Measurements from ENCODE around the gene COL20A1. TPM values are rescaled to one million over a fixed set of nuclear protein-coding genes. Genes with fewer than 3 reads are reported as not detected.

Gene COL20A1
- total and polyA plus RNA-seq, 2 experiments from 2014 or later, result not detected

- H3K36me3 ChIP-seq (ENCODE audit: low read depth), result no peaks in the 10 kb centered on the region
- no peak overlapping the region for H3K4me3 ChIP-seq
- H3K27ac ChIP-seq, result no peak overlapping the region
- peaks cover 11% of the 10 kb centered on the region for H3K27me3 ChIP-seq (replicated peaks; ENCODE audit: insufficient read depth)
- TF ChIP-seq EZH2 (IDR thresholded peaks at IDR 0.05; ENCODE audit: insufficient read depth, poor library complexity, severe bottlenecking) (no peak), EZH2phosphoT487 (IDR thresholded peaks at IDR 0.05; ENCODE audit: insufficient read depth, low read depth) (no peak)
- H3K79me2 ChIP-seq (ENCODE audit: insufficient read depth), result no peaks in the 10 kb centered on the region
- H4K20me1 ChIP-seq (ENCODE audit: insufficient read depth), result no peaks in the 10 kb centered on the region
- in situ Hi-C loops (cut with MboI), result no loop called here
- H3K4me1 ChIP-seq (ENCODE audit: insufficient read depth), result no peaks in the 10 kb centered on the region
- H2AFZ ChIP-seq, result no peak overlapping the region
- no peak for DNase-seq
- H3K9me2 ChIP-seq (ENCODE audit: insufficient read depth), result no peaks in the 10 kb centered on the region
- H3F3A ChIP-seq (ENCODE audit: insufficient read depth), result 0 out of 2 replicates have a peak, but pooled peaks cover 4% of the 10 kb centered on the region
- H3K9me3 ChIP-seq (ENCODE audit: low read depth), result no peaks in the 10 kb centered on the region
- 64 to 74% methylated on average over 21 to 22 of the region's 24 CpGs for WGBS, 2 experiments (ENCODE audit: low coverage in 1 of 2, low lambda C conversion rate in 2 of 2, missing lambda C conversion rate in 2 of 2)
- H3K4me2 ChIP-seq (ENCODE audit: unreplicated experiment), result no peak overlapping the region
- no peak overlapping the region for H3K9ac ChIP-seq
Measured at GRCh38 chr20:63318391-63319163, 25.6 kb downstream of the COL20A1 start.

- H3K9me3 ChIP-seq (ENCODE audit: low read depth), result no peaks in the 10 kb centered on the region
- no peak for TF ChIP-seq EZH2 (IDR thresholded peaks at IDR 0.05; ENCODE audit: insufficient read depth, poor library complexity, severe bottlenecking)
- TF ChIP-seq EZH2phosphoT487 (IDR thresholded peaks at IDR 0.05; ENCODE audit: insufficient read depth, low read depth), result no peak
- H2AFZ ChIP-seq, result no peak overlapping the region
- H3K27ac ChIP-seq, result no peak overlapping the region
- no peaks in the 10 kb centered on the region for H3K36me3 ChIP-seq (ENCODE audit: low read depth)
- H3K4me3 ChIP-seq, result no peak overlapping the region
- 0 out of 2 replicates have a peak, but pooled peaks cover 4% of the 10 kb centered on the region for H3F3A ChIP-seq (ENCODE audit: insufficient read depth)
- no peak overlapping the region for H3K4me2 ChIP-seq (ENCODE audit: unreplicated experiment)
- no peak for DNase-seq
- in situ Hi-C loops (cut with MboI), result no loop called here
- H3K9me2 ChIP-seq (ENCODE audit: insufficient read depth), result no peaks in the 10 kb centered on the region
- H3K9ac ChIP-seq, result no peak overlapping the region
- H3K79me2 ChIP-seq (ENCODE audit: insufficient read depth), result no peaks in the 10 kb centered on the region
- H4K20me1 ChIP-seq (ENCODE audit: insufficient read depth), result no peaks in the 10 kb centered on the region
- WGBS, 2 experiments (ENCODE audit: low coverage in 1 of 2, low lambda C conversion rate in 2 of 2, missing lambda C conversion rate in 2 of 2), result 67 to 68% methylated on average over 19 to 25 of the region's 25 CpGs
- no peaks in the 10 kb centered on the region for H3K4me1 ChIP-seq (ENCODE audit: insufficient read depth)
- H3K27me3 ChIP-seq (replicated peaks; ENCODE audit: insufficient read depth), result peaks cover 19% of the 10 kb centered on the region
Measured at GRCh38 chr20:63319164-63320040, 26.4 kb downstream of the COL20A1 start.

GRCh38 chr20:63320041-63320511, 27.1 kb downstream of the COL20A1 start:
- in situ Hi-C loops (cut with MboI), result no loop called here
- Histone ChIP-seq H3F3A (ENCODE audit: insufficient read depth) (0 out of 2 replicates have a peak, but pooled peaks cover 4% of the 10 kb centered on the region), H3K79me2 (ENCODE audit: insufficient read depth) (no peaks in the 10 kb centered on the region), H3K27me3 (replicated peaks; ENCODE audit: insufficient read depth) (peaks cover 25% of the 10 kb centered on the region), H3K9me2 (ENCODE audit: insufficient read depth) (no peaks in the 10 kb centered on the region), H3K4me3 (no peak overlapping the region), H3K9ac (no peak overlapping the region), H3K4me2 (ENCODE audit: unreplicated experiment) (no peak overlapping the region), H3K36me3 (ENCODE audit: low read depth) (no peaks in the 10 kb centered on the region), H3K9me3 (ENCODE audit: low read depth) (no peaks in the 10 kb centered on the region), H2AFZ (no peak overlapping the region), H3K4me1 (ENCODE audit: insufficient read depth) (no peaks in the 10 kb centered on the region), H3K27ac (no peak overlapping the region), H4K20me1 (ENCODE audit: insufficient read depth) (no peaks in the 10 kb centered on the region)
- WGBS, 2 experiments (ENCODE audit: low coverage in 1 of 2, low lambda C conversion rate in 2 of 2, missing lambda C conversion rate in 2 of 2), result 66 to 76% methylated on average over 17 to 22 of the region's 23 CpGs
- TF ChIP-seq EZH2phosphoT487 (IDR thresholded peaks at IDR 0.05; ENCODE audit: insufficient read depth, low read depth) (no peak), EZH2 (IDR thresholded peaks at IDR 0.05; ENCODE audit: insufficient read depth, poor library complexity, severe bottlenecking) (no peak)
- no peak for DNase-seq

GRCh38 chr20:63320616-63321147, 27.7 kb downstream of the COL20A1 start:
- in situ Hi-C loops (cut with MboI), result no loop called here

More at GRCh38 chr20:63320616-63321147, 27.7 kb downstream of the COL20A1 start:
- no peak for DNase-seq
- Histone ChIP-seq H3K9me2 (ENCODE audit: insufficient read depth) (no peaks in the 10 kb centered on the region), H3K79me2 (ENCODE audit: insufficient read depth) (no peaks in the 10 kb centered on the region), H3K36me3 (ENCODE audit: low read depth) (no peaks in the 10 kb centered on the region), H3F3A (ENCODE audit: insufficient read depth) (0 out of 2 replicates have a peak, but pooled peaks cover 4% of the 10 kb centered on the region), H3K9ac (no peak overlapping the region), H3K4me3 (no peak overlapping the region), H4K20me1 (ENCODE audit: insufficient read depth) (no peaks in the 10 kb centered on the region), H3K9me3 (ENCODE audit: low read depth) (no peaks in the 10 kb centered on the region), H3K4me2 (ENCODE audit: unreplicated experiment) (no peak overlapping the region), H3K4me1 (ENCODE audit: insufficient read depth) (no peaks in the 10 kb centered on the region), H3K27ac (no peak overlapping the region), H3K27me3 (replicated peaks; ENCODE audit: insufficient read depth) (peaks cover 25% of the 10 kb centered on the region), H2AFZ (no peak overlapping the region)
- 40% methylated on average over 10 of the region's 10 CpGs for WGBS, 2 experiments (ENCODE audit: low coverage in 1 of 2, low lambda C conversion rate in 2 of 2, missing lambda C conversion rate in 2 of 2)
- TF ChIP-seq EZH2phosphoT487 (IDR thresholded peaks at IDR 0.05; ENCODE audit: insufficient read depth, low read depth), result no peak
- no peak for TF ChIP-seq EZH2 (IDR thresholded peaks at IDR 0.05; ENCODE audit: insufficient read depth, poor library complexity, severe bottlenecking)
